HepG2 (cell line): ENCODE results near the gene MZT1. TPM values are rescaled to one million over a fixed set of nuclear protein-coding genes. Genes with fewer than 3 reads are reported as not detected.

Source experiments
- ATAC-seq: fragments of 200-7000 bp; cut with Tn5 transposase; 3 replicates; pipeline ENCODE4 v1.9.1; 2020; ENCODE audit warnings: mild to moderate bottlenecking, moderate library complexity
- BruUV-seq: library from RNA; stranded (reverse); fragments of 400-500 nt; replicated peaks from 2 replicates; lab custom pipeline; 2021; lab: Mats Ljungman, UMichigan
- CTCF ChIA-PET: fragments of 300-600 bp; formaldehyde crosslinking; extraction: SDS; loops from one replicate; lab custom pipeline; 2021; ENCODE audit warnings: low total read pairs, inconsistent platforms, low intra/inter-chr PET ratio; lab: Yijun Ruan, JAX
- POLR2A ChIA-PET: fragments of 350-600 bp; sonication (Branson Sonifier 250); formaldehyde crosslinking; loops from one replicate; lab custom pipeline; 2020; ENCODE audit warnings: antibody characterized with exemption, inconsistent platforms; lab: Yijun Ruan, JAX
- DNase-seq: peaks from one replicate; pipeline ENCODE4 v3.0.0-alpha.2; 2015; ENCODE audit warnings: low spot score
- FAIRE-seq: peaks from 3 replicates; lab custom pipeline; 2011; peaks lifted over from hg19 to GRCh38; lab: Jason Lieb, UNC
- H2AFZ ChIP-seq: one replicate; pipeline ENCODE4 v1.6.1; 2011; ENCODE audit warnings: low read length, inconsistent platforms
- H3K27ac ChIP-seq: fragments of 300-600 bp; 3 replicates; pipeline ENCODE4 v1.8.0; 2011; ENCODE audit warnings: mixed run types, mild to moderate bottlenecking, mixed read lengths, low read length, inconsistent platforms; ENCODE audit not compliant: insufficient read depth; ENCODE audit errors: extremely low read length
- H3K27me3 ChIP-seq, 2 experiments: fragments of 200-600 bp in 1 of 2; 2 replicates in 1 of 2; 3 replicates in 1 of 2; pipeline versions ENCODE4 v1.6.0 to v1.8.0; 2011; ENCODE audit warnings: low read length in 2 of 2, mild to moderate bottlenecking in 2 of 2, moderate library complexity in 2 of 2, inconsistent platforms in 1 of 2; ENCODE audit not compliant: insufficient read depth in 2 of 2, control insufficient read depth in 1 of 2
- H3K36me3 ChIP-seq, 2 experiments: fragments of 200-600 bp in 1 of 2; replicated peaks in 1 of 2; 2 replicates in 1 of 2; 3 replicates in 1 of 2; pipeline versions ENCODE4 v1.5.1 to v1.8.0; 2011; ENCODE audit warnings: low read length in 2 of 2, inconsistent platforms in 1 of 2; ENCODE audit not compliant: insufficient read depth in 2 of 2, control insufficient read depth in 1 of 2
- H3K4me1 ChIP-seq: 2 replicates; pipeline ENCODE4 v1.5.1; 2012; ENCODE audit warnings: low read length, inconsistent platforms; ENCODE audit not compliant: insufficient read depth
- H3K4me2 ChIP-seq: 2 replicates; pipeline ENCODE4 v1.6.0; 2011; ENCODE audit warnings: low read depth, low read length, inconsistent platforms
- H3K4me3 ChIP-seq, 3 experiments: fragments of 200-600 bp in 1 of 3; sonication (generic), shearing (Covaris generic) in 1 of 3; replicated peaks in 1 of 3; 2 replicates each; pipeline ENCODE4 v1.5.1; 2011 to 2016; ENCODE audit warnings: low read length in 3 of 3, inconsistent platforms in 2 of 3, low read depth in 2 of 3, mild to moderate bottlenecking in 2 of 3, control low read depth in 1 of 3, mixed read lengths in 1 of 3; ENCODE audit not compliant: insufficient read depth in 1 of 3
- H3K79me2 ChIP-seq: one replicate; pipeline ENCODE4 v1.6.1; 2011; ENCODE audit warnings: low read length, inconsistent platforms; ENCODE audit not compliant: insufficient read depth
- H3K9ac ChIP-seq: 2 replicates; pipeline ENCODE4 v1.6.0; 2011; ENCODE audit warnings: mild to moderate bottlenecking, low read depth, low read length, inconsistent platforms; ENCODE audit not compliant: insufficient read depth
- H3K9me3 ChIP-seq: 2 replicates; pipeline ENCODE4 v1.5.1; 2012; ENCODE audit warnings: mild to moderate bottlenecking, low read length
- H4K20me1 ChIP-seq: 2 replicates; pipeline ENCODE4 v1.6.0; 2011; ENCODE audit warnings: inconsistent platforms, mild to moderate bottlenecking, low read length, moderate library complexity; ENCODE audit not compliant: insufficient read depth
- KLF12 ChIP-seq: sonication (generic); formaldehyde crosslinking; IDR thresholded peaks from 2 replicates; pipeline ENCODE4 v1.4.0; 2020; ENCODE audit warnings: missing genetic modification reagents, borderline replicate concordance
- NFE2L1 ChIP-seq: sonication (generic); formaldehyde crosslinking; IDR thresholded peaks from 2 replicates; pipeline ENCODE4 v1.4.0; 2020; ENCODE audit warnings: missing genetic modification reagents, mild to moderate bottlenecking, borderline replicate concordance
- PHF21A ChIP-seq: sonication (generic); formaldehyde crosslinking; IDR thresholded peaks from 2 replicates; pipeline ENCODE4 v1.5.0; 2020; ENCODE audit warnings: mild to moderate bottlenecking, missing genetic modification reagents
- RCOR2 ChIP-seq: IDR thresholded peaks from 2 replicates; pipeline ENCODE4 v1.6.1; 2016; ENCODE audit warnings: missing biosample characterization, missing genetic modification reagents
- SRF ChIP-seq: IDR thresholded peaks from 2 replicates; pipeline ENCODE4 v1.6.1; 2011; ENCODE audit warnings: mild to moderate bottlenecking, low read depth, low read length, moderate library complexity
- ZNF101 ChIP-seq: sonication (generic); formaldehyde crosslinking; IDR thresholded peaks from 2 replicates; pipeline ENCODE4 v1.4.0; 2020; ENCODE audit warnings: mild to moderate bottlenecking, low read depth, missing genetic modification reagents, borderline replicate concordance
- ZNF354B ChIP-seq: sonication (generic); formaldehyde crosslinking; IDR thresholded peaks from 2 replicates; pipeline ENCODE4 v1.8.0; 2022; ENCODE audit warnings: mild to moderate bottlenecking, missing genetic modification reagents
- WGBS: methylation state at CpG from one replicate; pipeline ENCODE4 v1.1.6; 2017; ENCODE audit warnings: low lambda C conversion rate; 5-methylcytosine and 5-hydroxymethylcytosine counted together
- in situ Hi-C: cut with HindIII; loops from 2 replicates; pipeline ENCODE4 v1.10.0; 2017; ENCODE audit warnings: low pct_unique_long_range_greater_than_20kb; ENCODE audit not compliant: extremely low pct_ligation_motif_present
- intact Hi-C: fragments of 100-400 bp; cut with micrococcal nuclease; formaldehyde crosslinking; loops from one replicate; pipeline ENCODE4 v1.10.0; 2022; ENCODE audit not compliant: unreplicated experiment
- polyA plus RNA-seq, 8 experiments: library from polyadenylated mRNA; depleted of rRNA in 3 of 8; stranded (reverse) in 7 of 8; unstranded in 1 of 8; fragments of >200 nt; fragmentation: Illumina TruSeq in 4 of 8; extraction: Trizol in 4 of 8; gene quantifications; 2 replicates each; pipeline versions ENCODE4 v1.2.1 to v1.2.3, GENCODE V29; 2011 to 2016; ENCODE audit warnings: low read depth in 4 of 8, missing spikeins in 1 of 8, mixed read lengths in 1 of 8; ENCODE audit not compliant: insufficient read depth in 1 of 8
- total RNA-seq, 5 experiments: library from RNA; depleted of rRNA; stranded (reverse); fragments of >200 nt; fragmentation: Illumina TruSeq; extraction: Trizol; gene quantifications; 2 replicates each; pipeline ENCODE4 v1.2.3, GENCODE V29; 2016; ENCODE audit warnings: low read depth in 1 of 5
- TF ChIP-seq, protein P1 (sequence below): IDR thresholded peaks from 2 replicates; pipeline ENCODE4 v1.6.1; 2012; ENCODE audit warnings: low read depth, low read length, improper control_type of control experiment
- TF ChIP-seq, protein P2 (sequence below): sonication (generic); formaldehyde crosslinking; conservative IDR thresholded peaks from 2 replicates; pipeline ENCODE4 v1.8.1; 2023; ENCODE audit warnings: missing genetic modification reagents
- TF ChIP-seq, protein P3 (sequence below): sonication (generic); formaldehyde crosslinking; IDR thresholded peaks from 2 replicates; pipeline ENCODE4 v1.8.1; 2023; ENCODE audit warnings: missing genetic modification reagents, mild to moderate bottlenecking, borderline replicate concordance

MZT1 gene
- total and polyA plus RNA-seq, 2 of the 13 experiments (the other 11 are each of a cell fraction or from before 2014, with no cell fraction given), result 11.7 to 17.2 TPM

DNA sequence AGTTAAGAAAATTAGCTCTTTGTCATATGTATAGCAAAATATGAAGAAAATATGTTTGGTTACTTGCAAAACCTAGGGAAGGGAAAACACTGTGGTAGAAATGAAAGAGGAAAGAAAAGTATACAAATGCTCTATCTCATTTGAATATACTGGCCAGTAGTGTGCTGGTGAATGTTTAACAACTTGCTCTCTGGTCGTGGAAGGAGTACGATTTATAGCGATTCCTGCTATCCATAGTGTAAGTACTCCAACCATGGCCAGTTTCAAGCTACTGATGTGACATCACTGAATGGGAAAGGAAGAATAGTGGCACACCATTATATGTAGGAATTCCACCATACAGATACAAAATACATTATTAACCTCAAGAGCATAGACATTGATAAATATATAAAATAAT is 9.6 kb upstream of the MZT1 start:
- H3K79me2 ChIP-seq, result peaks cover 2% of the 10 kb centered on the region
- WGBS, result 96% methylated on average over 3 of the region's 3 CpGs
- CTCF ChIA-PET, result no interaction called here

DNA sequence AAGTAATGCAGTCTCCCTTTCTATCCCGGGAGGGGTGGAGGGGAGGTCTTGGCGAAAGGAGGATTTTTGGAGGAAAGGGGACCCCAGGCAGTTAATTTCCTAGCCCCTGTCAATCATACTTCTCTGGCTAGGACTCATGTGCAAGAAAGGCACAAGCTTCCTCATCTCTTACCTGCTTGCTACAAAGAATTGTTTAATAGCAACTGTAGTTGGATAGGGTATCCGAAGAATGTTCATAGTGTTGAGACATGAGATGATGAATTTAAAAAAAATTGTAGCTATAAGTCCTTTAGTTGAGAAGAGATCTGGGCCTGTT is 819 bp upstream of the MZT1 start:
- ChIA-PET CTCF (no interaction called here), POLR2A (no interaction called here)
- ATAC-seq (no peak), DNase-seq (no peak), FAIRE-seq (no peak)
- peak overlapping the region; percentile 45 for H2AFZ ChIP-seq
- peak overlapping the region; percentile 81 for H3K9ac ChIP-seq
- intact Hi-C loops, result no loop called here
- WGBS, result 0% methylated on average over 3 of the region's 3 CpGs
- H3K79me2 ChIP-seq, result peaks cover 59% of the 10 kb centered on the region
- peaks cover 39% of the 10 kb centered on the region for H3K4me1 ChIP-seq
- TF ChIP-seq PHF21A (CRISPR knock-in tag) (no peak), ZNF354B (CRISPR knock-in tag) (no peak), SRF (no peak), KLF12 (CRISPR knock-in tag) (no peak), NFE2L1 (CRISPR knock-in tag) (no peak), ZNF101 (no peak)
- TF ChIP-seq, protein P1, sequence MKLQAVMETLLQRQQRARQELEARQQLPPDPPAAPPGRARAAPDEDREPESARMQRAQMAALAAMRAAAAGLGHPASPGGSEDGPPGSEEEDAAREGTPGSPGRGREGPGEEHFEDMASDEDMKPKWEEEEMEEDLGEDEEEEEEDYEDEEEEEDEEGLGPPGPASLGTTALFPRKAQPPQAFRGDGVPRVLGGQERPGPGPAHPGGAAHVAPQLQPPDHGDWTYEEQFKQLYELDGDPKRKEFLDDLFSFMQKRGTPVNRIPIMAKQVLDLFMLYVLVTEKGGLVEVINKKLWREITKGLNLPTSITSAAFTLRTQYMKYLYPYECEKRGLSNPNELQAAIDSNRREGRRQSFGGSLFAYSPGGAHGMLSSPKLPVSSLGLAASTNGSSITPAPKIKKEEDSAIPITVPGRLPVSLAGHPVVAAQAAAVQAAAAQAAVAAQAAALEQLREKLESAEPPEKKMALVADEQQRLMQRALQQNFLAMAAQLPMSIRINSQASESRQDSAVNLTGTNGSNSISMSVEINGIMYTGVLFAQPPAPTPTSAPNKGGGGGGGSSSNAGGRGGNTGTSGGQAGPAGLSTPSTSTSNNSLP, result no peak
- TF ChIP-seq, protein P2, sequence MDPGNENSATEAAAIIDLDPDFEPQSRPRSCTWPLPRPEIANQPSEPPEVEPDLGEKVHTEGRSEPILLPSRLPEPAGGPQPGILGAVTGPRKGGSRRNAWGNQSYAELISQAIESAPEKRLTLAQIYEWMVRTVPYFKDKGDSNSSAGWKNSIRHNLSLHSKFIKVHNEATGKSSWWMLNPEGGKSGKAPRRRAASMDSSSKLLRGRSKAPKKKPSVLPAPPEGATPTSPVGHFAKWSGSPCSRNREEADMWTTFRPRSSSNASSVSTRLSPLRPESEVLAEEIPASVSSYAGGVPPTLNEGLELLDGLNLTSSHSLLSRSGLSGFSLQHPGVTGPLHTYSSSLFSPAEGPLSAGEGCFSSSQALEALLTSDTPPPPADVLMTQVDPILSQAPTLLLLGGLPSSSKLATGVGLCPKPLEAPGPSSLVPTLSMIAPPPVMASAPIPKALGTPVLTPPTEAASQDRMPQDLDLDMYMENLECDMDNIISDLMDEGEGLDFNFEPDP (CRISPR knock-in tag), result 0 out of 2 replicates have a peak, but pooled peaks have one; percentile 12
- TF ChIP-seq, protein P3, sequence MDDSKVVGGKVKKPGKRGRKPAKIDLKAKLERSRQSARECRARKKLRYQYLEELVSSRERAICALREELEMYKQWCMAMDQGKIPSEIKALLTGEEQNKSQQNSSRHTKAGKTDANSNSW (CRISPR knock-in tag), result no peak
- H3K4me2 ChIP-seq, result peak overlapping the region; percentile 91
- BruUV-seq, result TSS peak; percentile 62
- in situ Hi-C loops, result no loop called here
- no peaks in the 10 kb centered on the region for H4K20me1 ChIP-seq
- peak overlapping the region; percentile 83 for H3K27ac ChIP-seq
- H3K27me3 ChIP-seq, result no peaks in the 10 kb centered on the region; a peak in 1 of 5 replicates
- H3K36me3 ChIP-seq, result peaks cover 0 to 6% of the 10 kb centered on the region in 2 experiments; a peak in 3 of 5 replicates
- peak overlapping the region; percentile 62 to 94 (median 89) for H3K4me3 ChIP-seq
- H3K9me3 ChIP-seq, result no peaks in the 10 kb centered on the region

More for the DNA sequence above, 9.6 kb upstream of the MZT1 start:
- Histone ChIP-seq H3K27ac (no peak overlapping the region), H2AFZ (no peak overlapping the region), H3K4me3 (no peak overlapping the region), H4K20me1 (no peaks in the 10 kb centered on the region), H3K4me2 (no peak overlapping the region), H3K4me1 (no peaks in the 10 kb centered on the region), H3K9ac (no peak overlapping the region), H3K9me3 (no peaks in the 10 kb centered on the region), H3K27me3 (no peaks in the 10 kb centered on the region), H3K36me3 (peaks cover 0 to 36% of the 10 kb centered on the region in 2 experiments; a peak in 3 of 5 replicates)
- in situ Hi-C loops, result no loop called here
- intact Hi-C loops, result no loop called here
- no peak for TF ChIP-seq RCOR2
- POLR2A ChIA-PET, result no interaction called here
- no peak for DNase-seq
- no peak for ATAC-seq
- FAIRE-seq, result no peak
- no TSS peak for BruUV-seq
